Uterus (tissue), 2 donors: ENCODE data around the gene WNT7A.

ENCODE experiments used
- POLR2A ChIP-seq, 2 donors: fragments of 450-650 bp; IDR thresholded peaks; one replicate each; pipeline ENCODE4 v1.6.1; 2016; ENCODE audit warnings: antibody characterized with exemption in 2 of 2, mild to moderate bottlenecking in 1 of 2, moderate library complexity in 1 of 2
- TF ChIP-seq, protein P1 (sequence below), 4 experiments: fragments of 200-600 bp in 2 of 4; fragments of 450-650 bp in 2 of 4; sonication (generic) in 2 of 4; IDR thresholded peaks; one replicate each; pipeline ENCODE4 v1.5.1; 2016 to 2019; ENCODE audit warnings: antibody characterized with exemption in 4 of 4, mild to moderate bottlenecking in 2 of 4, moderate library complexity in 1 of 4

DNA sequence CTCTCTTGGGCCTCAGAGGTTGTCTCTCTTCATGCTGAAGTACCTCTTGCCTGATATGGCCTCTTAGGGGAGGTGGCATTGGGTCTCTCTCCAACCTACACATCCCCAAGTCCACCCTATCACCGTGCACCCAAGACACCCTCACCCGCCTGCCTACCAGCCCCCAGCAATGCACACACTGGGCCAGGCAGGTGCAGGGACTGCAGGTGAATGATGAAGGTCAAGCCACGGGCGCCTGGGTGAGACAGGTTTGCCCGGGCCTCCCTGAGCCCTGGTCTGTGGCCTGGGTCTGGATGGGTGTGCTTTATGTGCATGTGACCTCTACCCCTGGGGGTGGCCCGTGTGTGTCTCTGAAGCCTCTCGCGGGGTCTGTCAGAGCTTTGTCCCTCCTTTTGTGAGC is 68.3 kb downstream of the WNT7A start:
- TF ChIP-seq, protein P1, sequence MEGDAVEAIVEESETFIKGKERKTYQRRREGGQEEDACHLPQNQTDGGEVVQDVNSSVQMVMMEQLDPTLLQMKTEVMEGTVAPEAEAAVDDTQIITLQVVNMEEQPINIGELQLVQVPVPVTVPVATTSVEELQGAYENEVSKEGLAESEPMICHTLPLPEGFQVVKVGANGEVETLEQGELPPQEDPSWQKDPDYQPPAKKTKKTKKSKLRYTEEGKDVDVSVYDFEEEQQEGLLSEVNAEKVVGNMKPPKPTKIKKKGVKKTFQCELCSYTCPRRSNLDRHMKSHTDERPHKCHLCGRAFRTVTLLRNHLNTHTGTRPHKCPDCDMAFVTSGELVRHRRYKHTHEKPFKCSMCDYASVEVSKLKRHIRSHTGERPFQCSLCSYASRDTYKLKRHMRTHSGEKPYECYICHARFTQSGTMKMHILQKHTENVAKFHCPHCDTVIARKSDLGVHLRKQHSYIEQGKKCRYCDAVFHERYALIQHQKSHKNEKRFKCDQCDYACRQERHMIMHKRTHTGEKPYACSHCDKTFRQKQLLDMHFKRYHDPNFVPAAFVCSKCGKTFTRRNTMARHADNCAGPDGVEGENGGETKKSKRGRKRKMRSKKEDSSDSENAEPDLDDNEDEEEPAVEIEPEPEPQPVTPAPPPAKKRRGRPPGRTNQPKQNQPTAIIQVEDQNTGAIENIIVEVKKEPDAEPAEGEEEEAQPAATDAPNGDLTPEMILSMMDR (IDR thresholded peaks at IDR 0.05), result no peak
- no peak for TF ChIP-seq POLR2A (IDR thresholded peaks at IDR 0.05)
